Right atrium auricular region (tissue), 2 donors: ENCODE measurements around the gene NFILZ. TPM values are rescaled to one million over a fixed set of nuclear protein-coding genes. Genes with fewer than 3 reads are reported as not detected.
"Not testable (repeated sequence)": the region's sequence is repeated elsewhere in the genome, so short reads cannot be mapped to it uniquely, and the experiment has no call there.

Experiments
- DNase-seq: peaks from one replicate; pipeline ENCODE4 v3.0.0-alpha.2; 2019; ENCODE audit warnings: low spot score
- H3K27ac ChIP-seq, 2 donors: fragments of 200-600 bp; sonication (generic); 1 replicate in 1 of 2; 2 replicates in 1 of 2; pipeline ENCODE4 v1.5.1; 2016 to 2019
- H3K27me3 ChIP-seq, 2 donors: fragments of 200-600 bp; sonication (generic); one replicate each; pipeline versions ENCODE4 v1.5.1 to v1.6.0; 2017 to 2019
- H3K36me3 ChIP-seq: fragments of 200-600 bp; sonication (generic); one replicate; pipeline ENCODE4 v1.5.1; 2016
- H3K4me1 ChIP-seq, 2 donors: fragments of 200-600 bp; sonication (generic); one replicate each; pipeline versions ENCODE4 v1.5.1 to v1.6.0; 2017 to 2019
- H3K4me3 ChIP-seq, 2 donors: fragments of 200-600 bp; sonication (generic); 1 replicate in 1 of 2; 2 replicates in 1 of 2; pipeline ENCODE4 v1.5.1; 2017 to 2019; ENCODE audit warnings: mild to moderate bottlenecking in 1 of 2, moderate library complexity in 1 of 2
- H3K9me3 ChIP-seq, 2 donors: fragments of 200-600 bp; sonication (generic); one replicate each; pipeline ENCODE4 v1.5.1; 2019
- CTCF ChIP-seq, 2 donors: fragments of 200-600 bp; sonication (generic); IDR thresholded peaks; one replicate each; pipeline ENCODE4 v1.5.1; 2019; ENCODE audit warnings: antibody characterized with exemption in 2 of 2
- total RNA-seq, 2 donors: library from RNA; depleted of rRNA; stranded (reverse); fragments of >200 nt; gene quantifications; one replicate each; pipeline ENCODE4 v1.1.0, GENCODE V29; 2016

Gene NFILZ
- total RNA-seq, 2 donors from 2014 or later = not detected

- no peaks in the 10 kb centered on the region for H3K9me3 ChIP-seq
- no peaks in the 10 kb centered on the region for H3K4me1 ChIP-seq
- H3K27me3 ChIP-seq = no peaks in the 10 kb centered on the region
- no peak overlapping the region for H3K4me3 ChIP-seq
- no peak overlapping the region for H3K27ac ChIP-seq
- DNase-seq = no peak
- no peaks in the 10 kb centered on the region for H3K36me3 ChIP-seq
- no peak for TF ChIP-seq CTCF (IDR thresholded peaks at IDR 0.05)
Measured at GRCh38 chr19:8617984-8618383, 12.4 kb upstream of the NFILZ start.

DNA sequence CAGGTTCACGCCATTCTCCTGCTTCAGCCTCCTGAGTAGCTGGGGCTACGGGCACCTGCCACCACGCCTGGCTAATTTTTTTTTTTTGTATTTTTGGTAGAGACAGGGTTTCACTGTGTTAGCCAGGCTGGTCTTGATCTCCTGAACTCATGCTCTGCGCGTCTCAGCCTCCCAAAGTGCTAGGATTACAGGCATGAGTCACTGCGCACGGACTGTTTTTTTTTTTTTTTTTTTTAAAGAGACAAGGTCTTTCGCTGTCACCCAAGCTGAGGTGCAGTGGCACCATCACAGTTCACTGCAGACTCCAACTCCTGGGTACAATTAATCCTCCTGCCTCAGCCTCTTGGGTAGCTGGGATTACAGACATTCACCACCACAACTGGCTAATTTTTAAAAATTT is 11.7 kb upstream of the NFILZ start:
- TF ChIP-seq CTCF (IDR thresholded peaks at IDR 0.05) = no peak
- no peaks in the 10 kb centered on the region for H3K4me1 ChIP-seq
- H3K36me3 ChIP-seq = no peaks in the 10 kb centered on the region
- H3K9me3 ChIP-seq = no peaks in the 10 kb centered on the region
- H3K4me3 ChIP-seq = no peak overlapping the region
- no peak for DNase-seq
- no peak overlapping the region for H3K27ac ChIP-seq
- H3K27me3 ChIP-seq = no peaks in the 10 kb centered on the region

DNA sequence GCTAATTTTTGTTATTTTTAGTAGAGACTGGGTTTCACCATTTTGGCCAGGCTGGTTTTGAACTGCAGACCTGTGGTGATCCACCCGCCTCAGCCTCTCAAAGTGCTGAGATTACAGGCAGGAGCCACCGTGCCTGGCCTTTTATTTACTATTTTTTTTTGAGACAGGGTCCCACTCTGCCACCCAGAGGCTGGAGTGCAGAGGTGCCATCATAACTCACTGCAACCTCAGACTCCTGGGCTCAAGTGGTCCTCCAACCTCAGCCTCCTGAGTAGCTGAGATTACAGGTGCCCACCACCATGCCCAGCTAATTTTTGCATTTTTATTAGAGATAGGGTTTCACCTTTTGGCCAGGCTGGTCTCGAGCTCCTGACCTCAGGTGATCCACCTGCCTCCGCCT is 7.5 kb upstream of the NFILZ start:
- not testable (repeated sequence) for DNase-seq, H3K4me1 ChIP-seq, H3K4me3 ChIP-seq, H3K9me3 ChIP-seq, H3K27me3 ChIP-seq, H3K36me3 ChIP-seq, H3K27ac ChIP-seq

GRCh38 chr19:8626842-8627241 is 3.6 kb upstream of the NFILZ start:
- H3K4me1 ChIP-seq = no peaks in the 10 kb centered on the region
- no peaks in the 10 kb centered on the region for H3K36me3 ChIP-seq
- H3K4me3 ChIP-seq = no peak overlapping the region
- DNase-seq = no peak
- peaks cover 0 to 27% of the 10 kb centered on the region in 2 donors for H3K9me3 ChIP-seq
- H3K27ac ChIP-seq = no peak overlapping the region
- no peak for TF ChIP-seq CTCF (IDR thresholded peaks at IDR 0.05)
- H3K27me3 ChIP-seq = no peaks in the 10 kb centered on the region

DNA sequence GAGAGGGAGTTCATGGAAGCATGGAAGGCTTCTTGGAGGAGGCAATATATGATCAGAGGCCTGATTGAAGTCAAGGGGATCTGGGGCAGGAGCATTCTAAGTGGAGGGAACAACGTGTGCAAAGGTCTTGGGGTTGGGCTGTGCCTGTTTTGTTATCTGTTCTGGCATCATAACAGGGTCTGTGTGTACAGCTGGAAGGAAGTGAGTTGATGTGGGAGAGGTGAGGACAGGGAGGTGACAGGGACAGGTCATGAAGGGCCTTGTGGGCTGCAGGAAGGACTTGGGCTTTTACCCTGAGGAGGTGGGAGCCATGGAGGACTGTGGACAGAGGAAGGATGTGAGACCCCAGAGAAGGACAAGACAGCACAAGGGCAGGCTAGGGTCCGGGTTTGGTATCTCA is 1.2 kb upstream of the NFILZ start:
- H3K36me3 ChIP-seq = no peaks in the 10 kb centered on the region

GRCh38 chr19:8630796-8631424 is 477 bp downstream of the NFILZ start:
- H3K27ac ChIP-seq = no peak overlapping the region

More for the DNA sequence above, 1.2 kb upstream of the NFILZ start:
- no peak for DNase-seq
- Histone ChIP-seq H3K9me3 (peaks cover 0 to 27% of the 10 kb centered on the region in 2 donors), H3K27me3 (no peaks in the 10 kb centered on the region), H3K27ac (no peak overlapping the region), H3K4me1 (no peaks in the 10 kb centered on the region), H3K4me3 (no peak overlapping the region)
- TF ChIP-seq CTCF (IDR thresholded peaks at IDR 0.05) = no peak

More at GRCh38 chr19:8630796-8631424, 477 bp downstream of the NFILZ start:
- H3K4me3 ChIP-seq = no peak overlapping the region
- no peaks in the 10 kb centered on the region for H3K27me3 ChIP-seq
- no peak for TF ChIP-seq CTCF (IDR thresholded peaks at IDR 0.05)
- H3K36me3 ChIP-seq = no peaks in the 10 kb centered on the region
- H3K9me3 ChIP-seq = peaks cover 0 to 27% of the 10 kb centered on the region in 2 donors
- no peak for DNase-seq
- no peaks in the 10 kb centered on the region for H3K4me1 ChIP-seq
